ENCODE results near the gene CAPZA2.
"Not testable (repeated sequence)": the region's sequence is repeated elsewhere in the genome, so short reads cannot be mapped to it uniquely, and the experiment has no call there.

CAPZA2 gene

DNA sequence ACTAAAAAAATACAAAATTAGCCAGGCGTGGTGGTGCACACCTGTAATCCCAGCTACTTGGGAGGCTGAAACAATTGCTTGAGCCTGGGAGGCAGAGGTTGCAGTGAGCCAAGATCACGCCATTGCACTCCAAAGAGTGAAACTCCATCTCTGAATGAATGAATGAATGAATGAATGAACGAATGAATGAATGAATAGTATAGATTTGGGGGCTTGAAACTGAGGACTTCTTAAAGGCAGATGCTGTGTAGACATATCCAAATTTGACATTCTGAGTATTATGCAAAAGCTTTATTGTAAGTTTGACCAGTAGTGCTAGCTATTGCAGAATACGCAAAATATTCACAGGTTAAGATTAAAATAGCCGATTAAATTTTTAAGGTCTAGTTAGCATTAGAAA is 60.2 kb downstream of the CAPZA2 start:
- DNase-seq, result no peak

DNA sequence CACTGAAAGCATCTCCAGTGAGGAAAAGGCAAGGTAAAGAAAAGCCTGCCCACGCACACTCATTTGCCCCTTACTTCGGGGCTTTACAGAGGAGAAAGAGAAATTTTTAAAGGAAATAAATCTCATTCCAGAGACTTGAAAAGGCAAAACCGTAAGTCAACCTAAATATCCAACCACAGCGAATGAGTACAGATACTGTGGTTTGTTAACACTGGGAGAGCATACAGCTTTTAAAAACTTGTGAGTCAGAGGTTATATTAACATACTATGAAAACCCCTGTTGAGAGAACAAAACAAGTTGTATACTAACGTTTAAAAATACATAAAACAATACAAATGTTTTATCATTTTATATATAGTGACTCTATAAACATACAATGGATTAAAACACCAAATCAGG is 62.4 kb downstream of the CAPZA2 start:
- DNase-seq, result no peak

DNA sequence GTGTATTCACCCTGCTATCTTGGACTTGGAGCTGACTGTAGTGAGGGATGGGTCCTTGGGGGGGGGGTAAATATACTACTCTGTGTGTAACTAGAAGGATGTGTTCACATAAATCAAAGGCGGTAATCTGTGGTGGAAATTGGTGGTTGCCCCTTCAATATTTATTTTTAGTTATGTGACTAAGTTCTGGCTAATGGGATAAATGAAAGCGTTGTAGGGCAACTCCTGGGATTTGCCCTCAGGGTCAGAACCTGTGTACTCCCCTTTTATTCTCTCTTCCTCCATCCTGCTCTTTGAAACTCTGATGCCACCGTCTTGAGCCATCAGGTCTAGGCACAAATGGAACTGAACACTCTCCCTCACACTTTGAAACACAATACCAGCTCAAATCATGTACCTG is 66.6 kb downstream of the CAPZA2 start:
- no peak for DNase-seq

DNA sequence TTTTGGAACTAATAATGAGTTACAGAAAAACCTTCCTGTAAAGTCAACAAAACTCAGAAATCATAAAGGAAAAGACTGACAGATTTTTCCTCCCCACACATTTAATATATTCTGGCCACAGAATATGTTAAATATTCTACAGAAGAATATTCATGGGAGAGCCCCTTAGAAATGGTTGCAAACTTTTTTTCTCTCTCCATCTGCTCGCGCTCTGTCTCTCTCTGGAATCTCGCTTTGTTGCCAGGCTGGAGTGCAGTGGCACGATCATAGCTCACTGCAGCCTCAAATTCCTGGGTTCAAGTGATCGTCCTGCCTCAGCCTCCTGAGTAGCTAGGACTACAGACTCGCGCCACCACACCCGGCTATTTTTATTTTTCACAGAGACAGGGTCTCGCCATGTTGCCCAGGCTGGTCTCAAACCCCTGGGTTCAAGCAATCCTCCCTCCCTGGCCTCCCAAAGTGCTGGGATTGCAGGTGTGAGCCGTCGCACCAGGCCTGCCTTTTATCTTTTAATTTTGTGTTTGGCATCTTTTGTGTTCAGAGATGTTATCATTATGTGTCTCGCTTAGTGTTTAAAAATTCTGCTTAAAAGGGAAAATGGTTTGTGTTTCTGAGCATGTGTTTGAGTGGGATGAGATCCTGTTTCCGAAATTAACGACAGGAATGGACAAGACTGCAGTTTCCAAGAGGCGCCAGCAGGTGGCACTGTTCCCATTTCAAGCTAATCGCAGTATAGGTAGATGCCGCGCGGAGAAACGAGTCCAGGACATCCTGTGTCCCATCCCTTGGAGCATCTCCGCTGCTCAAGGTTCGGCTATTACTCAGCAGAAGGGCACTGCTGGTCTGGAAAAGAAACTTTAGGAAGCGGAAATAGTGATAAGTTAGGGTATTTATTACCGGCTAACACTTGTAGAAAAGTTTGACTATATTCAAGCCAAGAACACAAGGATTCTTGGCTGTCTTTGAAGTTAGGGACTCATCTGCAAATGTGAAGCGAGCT is 67.8 kb downstream of the CAPZA2 start:
- DNase-seq, result peak; percentile 84

DNA sequence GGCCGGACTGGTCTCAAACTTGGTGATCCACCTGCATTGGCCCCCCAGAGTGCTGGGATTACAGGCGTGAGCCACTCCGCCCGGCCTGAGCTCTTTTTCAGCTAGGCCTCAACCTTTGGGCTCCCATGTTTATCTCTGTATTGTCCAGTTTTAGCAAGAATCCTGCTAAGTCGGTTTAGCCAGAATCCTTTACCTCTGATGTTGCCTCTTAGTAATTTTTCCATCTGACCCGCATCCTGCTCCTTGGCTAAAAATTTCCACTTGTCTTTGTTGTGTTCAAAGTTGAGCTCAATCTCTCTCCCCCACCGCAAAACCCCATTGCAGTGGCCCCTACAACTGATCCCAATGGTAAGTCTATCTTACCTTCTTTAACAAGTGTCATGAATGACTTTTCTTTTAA is 70.2 kb downstream of the CAPZA2 start:
- DNase-seq, result no peak

DNA sequence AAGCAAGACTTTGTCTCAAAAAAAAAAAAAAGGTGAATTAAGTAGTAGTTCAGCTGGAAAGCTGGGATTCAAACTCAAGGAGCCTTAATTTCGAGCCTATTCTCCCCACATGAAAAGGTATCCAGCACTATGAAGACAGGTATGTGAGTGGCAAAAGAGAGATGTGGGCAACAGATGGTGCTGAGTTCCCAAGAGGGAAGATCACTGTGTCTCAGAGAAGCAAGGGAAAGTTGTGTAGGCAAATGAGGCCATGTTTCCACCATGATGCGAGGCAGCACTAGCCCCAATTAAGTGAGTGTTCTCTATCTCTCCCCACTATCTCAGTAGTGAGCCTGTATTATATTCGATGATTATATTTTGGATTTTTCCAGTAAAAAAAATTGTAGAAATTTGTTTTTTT is 71.1 kb downstream of the CAPZA2 start:
- DNase-seq, result no peak

DNA sequence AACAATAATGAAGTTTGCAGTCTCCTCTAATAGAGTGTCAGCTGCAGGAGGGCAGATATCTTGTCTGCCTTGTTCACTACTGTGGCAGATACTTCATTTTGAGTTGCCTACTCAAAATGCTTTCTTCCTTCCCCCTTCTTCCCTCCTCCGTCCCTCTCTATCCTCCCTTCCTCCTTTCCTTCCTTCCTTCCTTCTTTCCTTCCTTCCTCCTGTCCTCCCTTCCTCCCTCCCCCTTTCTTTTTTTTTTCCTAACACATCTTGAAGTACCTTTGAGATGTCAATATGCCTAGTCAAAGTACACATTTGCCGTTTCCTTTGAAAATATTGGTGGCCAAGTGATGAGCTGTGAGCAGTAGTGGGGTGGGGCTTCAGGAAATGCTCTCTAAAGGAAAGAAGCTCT is 72.2 kb downstream of the CAPZA2 start:
- DNase-seq, result no peak

DNA sequence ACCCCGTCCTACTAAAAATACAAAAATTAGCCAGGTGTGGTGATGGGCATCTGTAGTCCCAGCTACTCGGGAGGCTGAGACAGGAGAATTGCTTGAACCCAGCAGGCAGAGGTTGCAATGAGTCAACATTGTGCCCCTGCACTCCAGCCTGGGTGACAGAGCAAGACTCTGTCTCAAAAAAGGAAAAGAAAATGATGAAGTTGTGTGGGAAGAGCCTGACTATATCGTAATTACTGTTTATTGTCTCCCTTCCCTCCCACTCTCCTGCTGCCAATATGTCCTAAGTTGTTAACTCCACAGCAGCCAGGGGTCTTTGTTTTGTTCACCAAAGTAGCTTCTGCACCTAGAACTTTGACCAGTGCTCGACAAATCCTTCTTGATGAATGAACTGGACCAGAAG is 74.5 kb downstream of the CAPZA2 start:
- DNase-seq, result not testable (repeated sequence)

DNA sequence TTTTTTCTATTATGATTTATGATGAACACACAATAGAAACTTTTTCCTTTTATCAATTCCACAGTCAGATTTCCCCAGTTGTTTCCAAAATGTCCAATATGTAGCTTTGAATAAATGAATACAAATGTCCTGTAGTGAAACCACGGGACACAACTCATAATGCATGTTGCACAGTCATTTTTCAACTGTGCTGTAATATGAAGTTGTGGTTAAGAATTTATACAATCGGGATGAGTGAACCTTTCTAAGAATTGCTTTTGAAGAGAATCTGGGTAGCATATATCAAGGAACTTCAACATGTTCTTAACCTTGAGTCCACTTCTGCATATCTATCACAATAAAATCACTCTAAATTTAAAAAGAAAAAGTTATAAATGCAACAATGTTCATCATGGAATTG is 76.3 kb downstream of the CAPZA2 start:
- no peak for DNase-seq

DNA sequence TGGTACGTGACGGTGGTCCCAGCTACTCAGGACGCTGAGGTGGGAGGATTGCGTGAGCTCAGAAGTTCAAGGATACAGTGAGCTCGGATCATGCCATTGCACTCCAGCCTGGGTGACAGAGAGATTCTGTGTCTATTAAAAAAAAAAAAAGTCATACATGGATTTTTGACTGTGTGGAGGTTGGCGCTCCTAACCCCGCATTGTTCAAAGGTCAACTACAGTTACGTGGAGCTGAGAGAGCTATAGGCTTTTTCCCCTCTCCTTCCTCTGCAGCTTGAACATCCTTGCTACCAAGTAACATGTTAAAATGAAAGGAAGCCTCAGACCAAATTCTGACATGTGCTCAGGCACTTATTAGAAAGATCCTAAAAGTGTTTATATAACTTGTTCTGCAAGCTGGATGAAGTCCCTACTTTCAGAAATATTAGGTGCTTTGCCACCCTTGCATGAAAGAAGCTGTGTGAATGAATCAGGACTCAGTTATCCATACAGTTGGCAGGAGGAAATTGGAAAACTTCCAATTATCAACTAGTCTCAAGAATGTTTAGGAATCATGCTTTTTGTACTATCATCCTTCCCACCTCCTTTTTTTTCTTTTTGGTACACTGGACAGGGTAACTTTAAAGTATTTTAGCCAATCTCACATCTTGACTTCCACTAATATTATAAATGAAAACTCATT is 78.4 kb downstream of the CAPZA2 start:
- DNase-seq, result no peak

DNA sequence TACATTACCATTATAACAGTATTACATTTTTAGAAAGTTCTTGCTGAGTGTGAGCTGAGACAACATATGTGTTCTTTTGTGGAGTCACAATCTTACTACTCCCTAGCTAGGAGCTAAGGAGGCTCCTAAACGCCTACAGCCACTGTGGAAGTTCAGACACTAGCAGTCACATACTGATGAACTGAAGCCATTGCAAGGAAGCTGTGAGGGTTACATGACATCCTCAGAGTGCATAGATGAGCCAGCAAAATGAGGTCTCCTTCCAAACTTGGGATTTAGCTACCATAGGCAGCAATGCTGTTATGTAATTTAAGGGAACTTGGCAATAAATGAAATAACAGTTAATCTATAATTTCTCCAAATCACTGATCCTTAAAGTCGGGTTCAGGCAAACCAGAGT is 80.1 kb downstream of the CAPZA2 start:
- DNase-seq, result no peak

DNA sequence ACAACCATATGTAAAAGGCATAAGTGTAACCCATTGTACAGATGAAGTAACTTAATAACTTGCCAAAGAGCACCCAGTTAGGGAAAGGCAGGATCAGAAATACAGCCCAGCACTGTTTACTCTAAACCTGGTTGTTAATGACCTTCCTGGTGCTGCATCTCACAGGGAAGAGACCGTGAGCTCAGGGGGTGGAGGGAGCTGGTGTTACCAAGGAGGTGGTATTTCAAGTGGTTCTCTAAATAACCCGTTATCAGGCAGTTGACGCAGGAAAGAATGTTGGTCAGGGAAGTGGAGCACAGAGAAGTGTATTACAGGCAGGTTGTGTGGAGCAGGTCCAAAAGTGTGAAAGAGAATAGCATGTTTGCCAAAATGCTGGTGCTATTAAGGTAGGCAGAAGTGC is 86.5 kb downstream of the CAPZA2 start:
- DNase-seq, result no peak

DNA sequence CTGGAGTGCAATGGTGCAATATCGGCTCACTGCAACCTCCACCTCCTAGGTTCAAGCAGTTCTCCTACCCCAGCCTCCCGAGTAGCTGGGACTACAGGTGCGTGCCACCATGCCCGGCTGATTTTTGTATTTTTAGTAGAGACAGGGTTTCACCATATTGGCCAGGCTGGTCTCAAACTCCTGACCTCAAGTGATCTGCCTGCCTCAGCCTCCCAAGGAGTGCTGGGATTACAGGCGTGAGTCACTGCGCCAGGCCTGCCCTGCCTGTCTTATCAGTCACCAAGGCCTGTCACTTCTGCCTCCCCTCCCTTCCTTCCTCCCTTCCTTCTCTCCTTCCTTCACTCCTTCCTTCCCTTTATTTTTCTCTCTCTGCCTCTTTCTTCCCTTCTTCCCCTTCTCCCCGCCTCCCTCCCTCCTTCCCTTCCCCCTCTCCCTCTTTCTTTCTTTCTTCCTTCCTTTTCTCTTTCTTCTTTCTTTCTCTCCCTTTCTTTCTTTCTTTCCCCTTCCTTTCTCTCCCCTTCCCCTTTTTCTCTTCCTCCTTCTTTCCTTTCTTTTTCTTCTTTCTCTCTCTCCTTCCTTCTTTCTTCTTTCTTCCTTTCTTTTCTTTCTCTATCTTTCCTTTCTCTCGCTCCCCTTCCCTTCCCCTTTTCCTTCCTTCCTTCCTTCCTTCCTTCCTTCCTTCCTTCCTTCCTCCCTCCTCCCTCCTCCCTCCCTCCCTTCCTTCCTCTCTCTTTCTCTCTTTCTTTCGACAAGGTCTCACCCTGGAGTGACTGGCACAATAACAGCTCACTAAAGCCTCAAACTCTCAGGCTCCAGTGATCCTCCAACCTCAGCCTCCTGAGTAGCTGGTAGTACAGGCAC is 87.8 kb downstream of the CAPZA2 start:
- DNase-seq, result no peak

DNA sequence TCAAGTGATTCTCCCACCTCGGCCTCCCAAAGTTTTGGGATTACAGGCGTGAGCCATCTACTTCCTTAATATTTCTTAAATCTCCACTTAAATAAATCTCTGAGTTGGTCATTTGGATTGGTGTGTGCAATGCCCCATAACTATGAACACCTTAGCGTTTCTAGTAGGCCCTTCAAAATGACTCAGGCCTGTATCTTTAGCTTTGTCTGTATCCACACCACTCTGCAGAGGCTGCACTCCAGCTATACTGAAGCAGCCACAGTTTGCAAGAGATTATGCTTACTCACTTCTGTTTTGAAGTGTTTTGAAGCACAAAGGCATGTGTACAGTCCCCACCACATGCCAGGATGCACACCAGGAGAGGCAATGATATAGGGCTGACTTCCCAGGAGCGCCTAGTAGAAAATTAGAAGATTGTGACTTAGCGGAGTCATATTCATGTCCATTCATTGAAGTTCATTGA is 88.5 kb downstream of the CAPZA2 start:
- no peak for DNase-seq

DNA sequence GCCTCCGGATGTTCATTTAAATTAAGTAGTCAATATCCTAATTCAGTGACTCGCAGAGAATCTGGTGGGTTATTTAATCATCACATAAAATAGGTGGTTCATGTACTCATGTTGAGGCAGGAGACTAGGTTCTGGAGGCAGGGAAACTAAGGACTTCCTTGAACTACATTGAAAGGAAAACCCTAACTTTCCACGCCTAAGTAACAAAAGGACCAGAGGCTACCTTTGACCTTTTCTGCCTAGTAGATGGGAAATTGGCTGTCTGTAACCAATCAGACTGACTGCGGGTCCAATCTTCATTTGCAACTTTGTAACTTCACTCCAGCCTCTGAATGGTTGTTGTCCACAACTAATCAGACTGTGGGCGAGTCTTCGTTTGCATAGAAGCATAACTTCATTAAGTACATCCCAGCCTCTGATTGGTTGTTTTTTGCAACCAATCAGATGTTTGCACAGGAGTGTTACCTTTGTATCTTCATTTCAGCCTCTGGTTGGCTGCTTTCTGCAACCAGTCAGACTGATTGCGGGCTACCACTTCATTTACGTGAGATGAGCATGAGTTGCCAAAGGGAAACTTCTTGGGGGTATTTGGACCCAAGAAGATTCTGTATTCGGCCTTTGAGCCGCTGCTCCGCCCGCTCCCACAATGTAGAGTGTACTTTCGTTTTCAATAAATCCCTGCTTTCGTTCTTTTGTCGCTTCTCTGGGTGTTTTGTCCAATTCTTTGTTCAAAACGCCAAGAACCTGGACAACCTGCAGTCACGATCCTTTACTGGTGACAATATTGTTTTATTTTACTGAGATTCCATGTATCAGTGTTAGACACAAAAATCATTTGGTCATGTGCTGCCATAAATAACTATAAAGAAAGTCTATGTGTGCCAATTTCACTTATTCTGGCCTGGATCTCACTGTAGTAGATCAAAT is 89.2 kb downstream of the CAPZA2 start:
- no peak for DNase-seq

DNA sequence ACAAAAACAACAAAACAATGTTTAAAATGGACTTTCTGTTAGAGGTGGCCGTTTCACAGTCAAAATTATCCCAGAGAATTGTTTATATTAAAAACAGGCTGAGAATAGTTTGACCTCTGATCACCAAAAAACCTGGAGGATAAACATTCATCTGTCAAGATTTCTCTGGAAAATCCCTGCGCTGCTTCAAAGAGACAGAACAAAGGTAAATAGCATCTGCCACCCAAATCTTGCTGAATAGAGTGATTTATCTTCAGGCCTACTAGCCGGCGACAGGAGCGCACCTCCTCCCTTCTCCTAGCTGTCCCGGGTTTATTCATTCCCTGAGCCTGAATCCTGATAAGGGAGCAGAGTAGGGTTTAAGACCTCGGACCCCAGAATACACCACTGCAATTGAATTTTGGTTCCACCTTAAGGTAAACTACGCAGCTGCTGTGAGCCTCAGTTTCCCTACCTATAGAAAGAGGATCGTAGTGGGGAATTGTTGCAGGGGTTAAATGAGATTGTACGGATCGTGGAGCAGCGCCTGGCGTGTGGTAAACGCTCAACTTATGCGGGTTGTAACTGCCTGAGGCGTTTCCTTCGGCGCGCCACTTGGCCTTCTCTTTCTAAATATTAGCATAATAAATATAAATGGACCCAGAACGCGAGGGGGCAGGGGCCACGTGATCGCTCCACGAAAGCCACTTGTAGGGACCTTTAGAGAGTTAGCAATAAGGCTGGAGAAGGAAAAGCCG is 90.4 kb downstream of the CAPZA2 start:
- DNase-seq, result peak; percentile 64

DNA sequence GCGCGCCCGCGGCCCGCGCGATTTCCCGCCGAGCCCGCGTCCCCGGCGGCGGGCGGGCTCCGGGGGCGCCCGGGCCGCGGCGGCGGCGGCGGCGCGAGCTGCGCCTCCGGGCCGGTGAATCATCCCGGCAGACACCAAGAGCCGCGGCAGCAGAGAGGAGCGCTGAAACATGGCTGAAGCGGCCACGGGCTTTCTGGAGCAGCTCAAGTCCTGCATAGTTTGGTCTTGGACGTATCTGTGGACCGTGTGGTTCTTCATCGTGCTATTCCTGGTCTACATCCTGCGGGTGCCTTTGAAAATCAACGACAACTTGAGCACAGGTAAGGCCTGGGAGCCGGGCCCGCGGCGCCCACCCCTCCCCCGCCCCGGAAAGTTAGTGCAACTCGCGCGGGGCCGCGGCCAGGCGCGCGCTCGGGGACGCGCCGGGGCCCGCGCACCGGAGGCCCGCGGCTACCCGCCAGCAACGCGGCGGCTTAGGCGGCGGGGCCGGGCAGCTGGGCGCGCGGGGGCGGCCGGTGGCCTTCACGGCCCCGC is 91.1 kb downstream of the CAPZA2 start, which contains the start of gene ST7:
TSS of gene ST7 (plus strand) at position 130 of the 534 bp plus-strand sequence. CDS start at position 170, 40 bp downstream.
- DNase-seq, result peak; percentile 43

DNA sequence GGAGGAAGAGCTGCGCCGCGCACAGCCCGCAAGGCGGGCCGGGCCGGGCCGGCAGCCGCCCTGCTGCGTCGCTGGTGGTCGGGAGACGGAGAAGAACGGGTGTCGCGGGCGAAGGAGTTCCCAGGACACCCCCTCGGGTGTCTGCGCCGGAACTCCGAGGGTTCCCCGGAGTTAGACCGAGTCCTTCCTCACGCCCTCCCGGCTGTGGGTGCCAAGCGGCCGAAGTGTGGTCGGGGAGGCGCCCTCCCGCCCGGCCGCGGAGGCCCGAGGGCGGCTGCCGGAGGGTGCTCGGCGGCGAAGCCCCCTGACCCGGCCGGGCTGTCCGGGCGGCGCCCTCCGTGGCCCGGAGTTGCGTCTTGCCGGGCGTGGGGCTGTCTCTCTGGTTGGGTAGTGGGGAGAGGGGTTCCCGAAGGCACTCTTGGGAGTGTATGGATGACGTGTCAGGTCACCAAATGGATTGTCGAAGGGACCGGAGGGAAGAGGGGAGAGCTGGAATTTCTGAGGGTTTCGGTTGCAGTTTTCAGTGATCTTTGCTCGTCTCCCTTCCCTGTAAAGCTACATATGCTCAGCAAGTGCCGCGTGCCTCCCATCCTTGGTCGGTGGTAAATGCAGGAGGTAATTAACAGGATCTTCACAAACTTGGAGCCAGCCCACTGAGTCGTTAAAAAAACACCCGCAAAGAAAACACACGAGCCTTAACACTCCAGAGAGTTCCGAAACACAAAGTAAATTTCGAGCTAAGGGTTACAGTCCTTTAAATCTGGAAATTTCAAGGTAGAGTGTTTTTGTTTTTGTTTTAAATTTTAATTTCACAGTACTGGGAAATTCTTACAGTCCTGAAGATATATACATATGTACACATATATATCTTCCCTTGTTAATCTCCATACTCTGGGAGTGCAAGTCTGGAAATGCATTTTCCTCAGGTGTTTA is 91.8 kb downstream of the CAPZA2 start:
- DNase-seq, result peak; percentile 64

DNA sequence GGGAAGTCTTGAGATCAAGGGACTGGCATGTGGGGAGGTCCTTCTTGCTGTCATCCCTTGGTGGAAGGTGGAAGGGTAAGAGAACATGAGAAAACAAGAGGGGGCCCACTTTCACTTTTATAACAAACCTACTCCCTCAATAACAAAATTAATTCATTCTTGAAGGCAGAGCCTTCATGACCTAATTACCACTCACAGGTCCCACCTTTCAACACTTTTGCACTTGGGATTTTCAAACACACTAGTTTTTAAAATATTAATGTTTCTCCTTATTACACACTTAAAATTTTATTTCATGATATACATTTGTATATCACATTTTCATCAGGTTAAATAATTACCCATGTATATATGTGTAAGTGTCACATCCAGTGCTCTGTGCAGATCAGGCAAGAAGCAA is 93.0 kb downstream of the CAPZA2 start:
- DNase-seq, result no peak
